ENCODE measurements around the gene BCO2.

BCO2 gene

DNA sequence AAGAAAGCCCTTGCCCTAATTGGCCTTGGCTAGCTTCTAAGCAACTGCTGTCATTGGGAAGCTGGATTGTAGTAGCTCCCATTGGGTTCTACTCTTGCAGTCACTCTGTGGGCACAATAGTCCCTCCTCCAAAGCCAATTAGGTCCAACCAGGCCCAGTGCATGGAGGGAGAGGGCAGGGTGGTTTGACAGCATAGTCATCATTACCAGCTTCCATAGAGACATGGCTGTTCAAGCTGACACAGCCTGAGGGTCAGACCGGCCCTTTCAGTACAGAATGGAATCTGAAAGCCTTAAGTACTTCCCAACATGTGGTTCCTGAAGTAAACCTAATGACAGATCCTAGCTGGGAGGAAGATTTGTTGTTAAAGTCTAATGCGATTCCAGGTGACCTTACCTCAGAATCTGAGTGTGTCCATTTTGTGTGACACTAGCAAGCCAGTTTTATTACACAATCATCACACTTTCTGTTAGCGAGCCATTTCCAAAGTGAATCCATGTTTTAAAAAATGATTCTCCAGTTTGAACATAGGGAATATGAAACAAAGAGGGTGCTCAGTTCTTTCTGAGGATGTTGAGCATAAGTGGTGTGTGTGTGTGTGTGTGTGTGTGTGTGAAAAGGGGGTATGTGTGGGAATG, 78.4 kb downstream of the BCO2 start:
- no peak for DNase-seq

DNA sequence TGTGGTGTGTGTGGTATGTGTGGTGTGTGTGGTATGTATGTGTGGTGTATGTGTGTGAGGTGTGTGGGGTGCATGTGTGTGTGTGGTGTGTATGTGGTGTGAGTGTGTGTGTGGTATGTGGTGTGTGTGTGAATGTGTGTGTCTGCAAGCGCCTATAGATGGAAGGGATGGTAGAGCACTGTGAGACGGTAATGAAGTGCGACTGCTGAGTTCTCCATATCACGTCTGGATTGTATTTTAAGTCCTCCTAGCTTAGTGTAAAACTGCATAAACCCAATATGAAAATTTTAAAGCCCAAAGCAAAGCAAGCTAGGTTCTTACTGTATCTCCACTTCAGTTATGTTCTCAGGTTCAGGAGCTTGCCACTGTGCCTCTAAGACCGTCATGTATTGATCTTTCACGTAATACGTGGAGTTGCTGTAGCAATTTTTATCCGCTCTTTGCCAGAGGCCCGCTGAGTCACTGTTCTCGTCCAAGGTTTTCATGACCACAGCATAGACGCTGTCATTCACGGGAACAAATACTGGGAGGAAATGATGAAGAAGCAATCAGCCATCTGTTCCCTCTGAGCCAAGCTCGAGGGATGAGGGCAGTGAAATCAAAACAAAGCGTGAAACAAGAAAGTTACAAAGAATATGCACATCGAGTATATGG, 79.9 kb downstream of the BCO2 start:
- peak; percentile 26 for DNase-seq

DNA sequence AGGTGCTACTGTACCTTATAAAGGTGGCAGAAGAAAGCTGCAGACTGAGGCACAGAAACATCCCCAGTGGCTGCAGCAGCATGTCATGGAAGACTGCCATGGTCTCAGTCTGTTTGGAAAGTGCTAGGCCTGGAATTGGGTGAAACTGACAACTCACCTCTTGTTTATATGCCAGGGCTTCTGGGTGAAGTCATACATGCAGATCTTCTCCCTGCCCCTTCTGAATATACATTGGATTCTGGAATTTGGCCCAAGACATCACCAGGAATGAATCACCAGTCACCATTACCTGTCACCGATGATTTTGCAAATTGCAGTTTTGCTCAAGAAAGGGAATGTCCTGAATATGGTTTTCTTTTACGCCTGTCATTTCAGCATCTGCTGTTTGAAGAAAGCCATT, 85.2 kb downstream of the BCO2 start, which contains the start of gene PLET1:
Gene PLET1, minus strand, starts transcription at position 371 of the 400 bp plus-strand sequence. Its CDS starts 271 bp downstream, at position 100.
- no peak for DNase-seq

DNA sequence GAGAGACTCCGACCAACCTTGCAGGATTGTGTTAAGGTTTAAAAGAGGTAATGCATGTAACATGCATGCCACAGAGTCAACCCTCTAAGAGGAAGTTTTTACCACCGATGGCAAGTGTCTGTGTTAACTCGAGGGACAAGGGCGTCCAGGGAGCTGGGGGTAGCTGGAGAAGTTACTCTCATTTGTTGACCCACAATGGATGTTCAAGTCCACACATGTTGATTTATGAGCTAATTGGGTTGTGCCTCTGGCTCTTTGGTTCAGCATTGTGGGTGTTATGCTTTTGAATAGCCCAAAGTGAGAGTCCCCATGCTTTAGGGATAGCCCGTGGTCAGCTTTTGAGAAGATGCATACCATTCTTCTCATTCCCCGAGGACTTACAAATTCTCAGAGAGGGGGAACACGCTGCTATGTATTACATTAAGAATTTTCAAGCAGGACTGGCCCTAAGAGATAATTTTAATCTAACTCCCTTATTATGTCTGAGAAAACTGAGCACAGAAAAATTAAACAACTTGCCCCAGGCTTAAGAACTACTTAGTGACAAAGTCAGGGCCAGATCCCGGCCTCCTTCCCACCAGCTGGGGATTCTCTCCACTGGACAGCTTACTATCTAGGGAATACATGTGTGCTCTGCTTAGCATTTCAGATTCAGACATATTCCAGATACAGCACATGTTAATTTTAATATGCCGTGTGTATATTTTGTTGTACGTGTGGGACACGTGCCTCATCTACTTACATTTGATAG, 90.5 kb downstream of the BCO2 start:
- no peak for DNase-seq

DNA sequence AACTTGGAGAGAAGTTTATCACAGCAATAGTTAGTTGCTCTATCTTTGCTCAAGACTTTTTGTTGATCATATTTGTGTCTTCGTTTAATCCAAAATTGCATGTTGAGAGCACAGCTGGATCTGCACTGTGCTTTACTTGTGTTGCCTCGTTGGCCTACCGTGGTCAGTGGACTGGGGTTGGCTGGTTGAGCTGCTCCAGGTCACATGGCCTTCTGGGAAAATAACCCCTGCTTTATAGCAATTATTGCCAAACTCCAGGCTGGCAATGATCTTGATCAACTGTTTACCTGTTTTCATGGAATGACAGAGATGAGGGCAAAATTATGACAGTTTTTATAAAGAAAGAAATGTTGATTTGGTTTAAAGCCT, 91.1 kb downstream of the BCO2 start:
- DNase-seq: no peak

DNA sequence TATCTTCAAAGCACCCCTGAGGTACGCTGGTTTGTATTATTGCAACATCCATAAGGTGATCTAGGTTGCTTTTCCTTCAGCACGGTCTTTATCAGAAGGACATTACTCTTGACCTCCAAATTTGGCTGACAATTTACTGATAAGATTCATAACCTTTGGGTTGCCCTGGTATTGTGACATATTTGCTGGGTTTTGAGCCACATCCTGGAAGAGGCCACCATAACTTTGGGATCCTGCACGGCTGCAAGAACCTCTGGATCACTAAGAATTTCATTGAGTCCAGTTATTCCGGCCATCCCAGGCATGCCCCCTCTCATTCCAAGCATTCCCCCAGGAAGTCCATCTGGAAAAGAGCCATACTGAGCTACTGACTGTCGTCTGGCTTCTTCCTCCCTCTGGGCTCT, 91.9 kb downstream of the BCO2 start:
- no peak for DNase-seq

DNA sequence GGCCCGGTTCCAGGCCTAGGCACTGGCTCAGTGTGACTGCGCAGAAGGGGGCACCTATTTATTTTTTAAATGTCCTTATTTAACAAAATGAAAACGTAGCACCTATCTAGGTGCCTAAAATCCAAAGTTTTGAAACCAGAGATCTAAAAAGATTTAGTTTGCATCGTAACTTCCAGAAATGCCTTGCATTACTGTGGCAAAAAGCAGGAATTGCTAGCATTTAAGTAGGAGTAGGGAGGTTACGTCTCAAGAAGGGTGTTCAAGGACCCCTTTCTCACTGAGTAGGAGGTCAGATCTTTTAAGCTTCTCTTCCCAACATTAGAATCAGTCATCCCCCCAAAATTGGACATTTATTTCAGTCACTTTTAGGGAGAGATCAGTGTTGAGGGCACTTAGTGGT, 93.1 kb downstream of the BCO2 start:
- DNase-seq: no peak

Measured in inflammatory macrophage treated with lipopolysaccharide for 4 hours (primary cell).